ENCODE data around the gene KRTAP20-1.

- no peak for TF ChIP-seq FOXM1 (IDR thresholded peaks at IDR 0.05; ENCODE audit: borderline replicate concordance)
- TF ChIP-seq FOXK2 (IDR thresholded peaks at IDR 0.05): no peak
- no peak for TF ChIP-seq ZNF384 (IDR thresholded peaks at IDR 0.05)
- TF ChIP-seq SUZ12 (IDR thresholded peaks at IDR 0.05): no peak
- TF ChIP-seq BHLHE40 (IDR thresholded peaks at IDR 0.05; ENCODE audit: borderline replicate concordance): no peak
- TF ChIP-seq PKNOX1 (IDR thresholded peaks at IDR 0.05): no peak
These were observed 30.7 kb downstream of the KRTAP20-1 start for GRCh38 chr21:30646904-30647414.
